Airway epithelial cell (primary cell): ENCODE data around the gene HTR1B. TPM values are rescaled to one million over a fixed set of nuclear protein-coding genes. Genes with fewer than 3 reads are reported as not detected.

Experiments
- total RNA-seq: library from RNA; depleted of rRNA; stranded (reverse); fragments of >200 nt; gene quantifications from 2 replicates; pipeline ENCODE4 v1.2.3, GENCODE V29; 2015

HTR1B gene, protein sequence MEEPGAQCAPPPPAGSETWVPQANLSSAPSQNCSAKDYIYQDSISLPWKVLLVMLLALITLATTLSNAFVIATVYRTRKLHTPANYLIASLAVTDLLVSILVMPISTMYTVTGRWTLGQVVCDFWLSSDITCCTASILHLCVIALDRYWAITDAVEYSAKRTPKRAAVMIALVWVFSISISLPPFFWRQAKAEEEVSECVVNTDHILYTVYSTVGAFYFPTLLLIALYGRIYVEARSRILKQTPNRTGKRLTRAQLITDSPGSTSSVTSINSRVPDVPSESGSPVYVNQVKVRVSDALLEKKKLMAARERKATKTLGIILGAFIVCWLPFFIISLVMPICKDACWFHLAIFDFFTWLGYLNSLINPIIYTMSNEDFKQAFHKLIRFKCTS
- total RNA-seq, result 0.49 and 0.70 TPM in 2 replicates

DNA sequence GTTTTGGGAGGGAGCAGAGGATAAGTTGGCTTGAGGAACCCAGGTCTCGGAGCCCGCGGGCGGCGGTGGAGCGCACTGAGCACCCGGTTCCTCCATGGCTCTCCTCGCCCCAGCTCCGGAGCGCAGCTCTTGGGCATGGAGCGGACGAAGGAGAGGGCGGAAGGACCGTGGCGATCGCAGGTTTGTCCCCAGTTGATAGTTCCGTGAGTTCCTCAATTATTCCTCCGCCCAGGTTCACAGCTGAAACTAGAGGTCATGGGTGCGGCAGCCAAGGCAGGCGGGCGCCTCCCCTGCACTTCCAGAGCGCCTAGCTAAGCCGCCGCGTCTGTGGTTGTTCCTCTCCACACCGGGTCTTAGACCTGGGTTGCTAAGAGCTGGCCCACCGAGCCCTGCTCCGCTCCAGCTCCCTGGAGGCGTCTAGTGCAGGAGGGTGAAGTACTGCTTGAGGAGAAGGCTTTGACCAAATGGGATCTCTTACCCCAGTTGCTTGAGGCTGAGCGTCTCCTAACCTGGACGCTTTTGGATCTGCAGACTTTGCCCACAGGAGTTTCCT lies at the start of gene HTR1B:
Gene HTR1B (minus strand): TSS at position 184 of the 553 bp plus-strand sequence. CDS start 88 bp downstream, at position 96.

Other genes starting within 250 kb of the HTR1B start
- gene MEI4, start 189.5 kb upstream of the HTR1B start, total RNA-seq, result not detected in 2 replicates